Left lung (tissue), 10 donors: ENCODE data around the gene ZNF48. TPM values are rescaled to one million over a fixed set of nuclear protein-coding genes. Genes with fewer than 3 reads are reported as not detected.
A peak's percentile ranks its signal among the peaks of the same experiment; 100 is the strongest.

ENCODE experiments used
- ATAC-seq: fragments of 200-7000 bp; cut with Tn5 transposase; one replicate; pipeline ENCODE4 v1.9.1; 2020; ENCODE audit warnings: moderate library complexity
- DNase-seq, 4 donors: peaks; one replicate each; pipeline ENCODE4 v3.0.0-alpha.2; 2013 to 2020
- H3K27ac ChIP-seq, 2 donors: fragments of 200-600 bp; sonication (generic) in 1 of 2; one replicate each; pipeline versions ENCODE4 v1.5.0 to v1.8.0; 2020 to 2021
- H3K27me3 ChIP-seq, 2 donors: fragments of 200-600 bp; sonication (generic) in 1 of 2; one replicate each; pipeline versions ENCODE4 v1.5.0 to v1.8.0; 2020 to 2021
- H3K36me3 ChIP-seq, 2 donors: fragments of 200-600 bp; sonication (generic) in 1 of 2; one replicate each; pipeline versions ENCODE4 v1.5.0 to v1.8.0; 2020 to 2021
- H3K4me1 ChIP-seq, 2 donors: fragments of 200-600 bp; one replicate each; pipeline ENCODE4 v1.8.0; 2021
- H3K4me3 ChIP-seq, 2 donors: fragments of 200-600 bp; sonication (generic) in 1 of 2; one replicate each; pipeline versions ENCODE4 v1.5.0 to v1.8.0; 2020 to 2021; ENCODE audit warnings: mild to moderate bottlenecking in 1 of 2
- H3K9me3 ChIP-seq, 2 donors: fragments of 200-600 bp; sonication (generic) in 1 of 2; one replicate each; pipeline versions ENCODE4 v1.5.0 to v1.8.0; 2020 to 2021
- CTCF ChIP-seq, 2 donors: fragments of 200-600 bp; sonication (generic) in 1 of 2; IDR thresholded peaks; one replicate each; pipeline versions ENCODE4 v1.5.0 to v1.8.0; 2021; ENCODE audit warnings: antibody characterized with exemption in 2 of 2
- intact Hi-C, 2 donors: fragments of 100-400 bp; cut with DNase I; formaldehyde crosslinking; loops; one replicate each; pipeline versions ENCODE4 v1.11.2 to v1.14.2; 2022
- polyA plus RNA-seq, 6 donors: library from polyadenylated mRNA; unstranded; fragments of 120-200 nt; gene quantifications; one replicate each; pipeline ENCODE4 v1.2.1, GENCODE V29; 2013; ENCODE audit not compliant: insufficient read length in 6 of 6
- total RNA-seq, 2 donors: library from RNA; stranded (reverse); fragmentation: NEBNext Ultra II Directional; extraction: Animal tissue kit (Norgen Biotek cat#: 25700); gene quantifications; one replicate each; pipeline ENCODE4 v1.2.1, GENCODE V29; 2021
- donor health status: DM: no; HTN: yes; CAD: no.
- donor health status: DM: no; HTN: no; CAD: no.

Gene ZNF48
- total and polyA plus RNA-seq, 8 donors: 6.8 to 11.7 (median 8.4) TPM

- Histone ChIP-seq H3K27me3 (no peaks in the 10 kb centered on the region), H3K27ac (peak overlapping the region; percentile 62 to 83), H3K9me3 (no peaks in the 10 kb centered on the region), H3K4me3 (peak overlapping the region; percentile 76 to 93), H3K36me3 (peaks cover 0 to 19% of the 10 kb centered on the region in 2 donors), H3K4me1 (peaks cover 4 to 42% of the 10 kb centered on the region in 2 donors)
- DNase-seq: no peak
- no peak for TF ChIP-seq CTCF (IDR thresholded peaks at IDR 0.05)
- no peak for ATAC-seq
- intact Hi-C loops: no loop called here
Observed at GRCh38 chr16:30369938-30370455, 25.2 kb upstream of the ZNF48 start.

- H3K4me1 ChIP-seq: peaks cover 4 to 42% of the 10 kb centered on the region in 2 donors
- intact Hi-C loops: no loop called here
- H3K27me3 ChIP-seq: no peaks in the 10 kb centered on the region
- TF ChIP-seq CTCF (IDR thresholded peaks at IDR 0.05): peak in 1 of 2 donors; percentile 33
- peaks cover 0 to 12% of the 10 kb centered on the region in 2 donors for H3K36me3 ChIP-seq
- ATAC-seq (peak; percentile 92), DNase-seq (peak; percentile 96 to 100 (median 98))
- H3K9me3 ChIP-seq: no peaks in the 10 kb centered on the region
- H3K27ac ChIP-seq: peak within 1 kb of the TSS; percentile 90 to 92
- H3K4me3 ChIP-seq: peak within 1 kb of the TSS; percentile 76 to 93
Observed at GRCh38 chr16:30370456-30371247, 24.6 kb upstream of the ZNF48 start, which contains the start of gene TBC1D10B. TSS of gene TBC1D10B (minus strand) at chr16:30370494. CDS start at chr16:30370183, 311 bp downstream.

GRCh38 chr16:30371248-30371816 lies 23.9 kb upstream of the ZNF48 start:
- no peaks in the 10 kb centered on the region for H3K27me3 ChIP-seq
- no peaks in the 10 kb centered on the region for H3K9me3 ChIP-seq
- peak overlapping the region; percentile 31 to 43 for H3K4me3 ChIP-seq
- ATAC-seq (no peak), DNase-seq (no peak)
- peak overlapping the region; percentile 90 to 92 for H3K27ac ChIP-seq
- peaks cover 0 to 5% of the 10 kb centered on the region in 2 donors for H3K36me3 ChIP-seq
- no peak for TF ChIP-seq CTCF (IDR thresholded peaks at IDR 0.05)
- intact Hi-C loops: no loop called here
- H3K4me1 ChIP-seq: peaks cover 4 to 35% of the 10 kb centered on the region in 2 donors

GRCh38 chr16:30372038-30372712 lies 23.0 kb upstream of the ZNF48 start:
- ATAC-seq (no peak), DNase-seq (no peak)
- Histone ChIP-seq H3K9me3 (no peaks in the 10 kb centered on the region), H3K27ac (no peak overlapping the region), H3K36me3 (no peaks in the 10 kb centered on the region), H3K4me3 (no peak overlapping the region), H3K4me1 (peaks cover 5 to 31% of the 10 kb centered on the region in 2 donors), H3K27me3 (no peaks in the 10 kb centered on the region)
- intact Hi-C loops: no loop called here
- no peak for TF ChIP-seq CTCF (IDR thresholded peaks at IDR 0.05)
